ENCODE measurements around the gene IL15RA.

IL15RA gene

GRCh38 chr10:5944389-5945189, 32.8 kb downstream of the IL15RA start:
- Histone ChIP-seq H3K4me3 (replicated peaks; ENCODE audit: insufficient read depth, low read length) (no peak overlapping the region), H3K27me3 (ENCODE audit: insufficient read depth, poor library complexity, severe bottlenecking) (no peaks in the 10 kb centered on the region), H3K27ac (replicated peaks) (no peak overlapping the region)
- no peak for TF ChIP-seq POLR2AphosphoS5 (IDR thresholded peaks at IDR 0.05; ENCODE audit: low read depth)
- TF ChIP-seq GABPA (IDR thresholded peaks at IDR 0.05; ENCODE audit: low read depth) = no peak
- no peak for TF ChIP-seq REST (IDR thresholded peaks at IDR 0.05; ENCODE audit: insufficient replicate concordance, low read depth)
- no peak for TF ChIP-seq SPI1 (IDR thresholded peaks at IDR 0.05; ENCODE audit: borderline replicate concordance, low read depth)
- TF ChIP-seq, protein P1, sequence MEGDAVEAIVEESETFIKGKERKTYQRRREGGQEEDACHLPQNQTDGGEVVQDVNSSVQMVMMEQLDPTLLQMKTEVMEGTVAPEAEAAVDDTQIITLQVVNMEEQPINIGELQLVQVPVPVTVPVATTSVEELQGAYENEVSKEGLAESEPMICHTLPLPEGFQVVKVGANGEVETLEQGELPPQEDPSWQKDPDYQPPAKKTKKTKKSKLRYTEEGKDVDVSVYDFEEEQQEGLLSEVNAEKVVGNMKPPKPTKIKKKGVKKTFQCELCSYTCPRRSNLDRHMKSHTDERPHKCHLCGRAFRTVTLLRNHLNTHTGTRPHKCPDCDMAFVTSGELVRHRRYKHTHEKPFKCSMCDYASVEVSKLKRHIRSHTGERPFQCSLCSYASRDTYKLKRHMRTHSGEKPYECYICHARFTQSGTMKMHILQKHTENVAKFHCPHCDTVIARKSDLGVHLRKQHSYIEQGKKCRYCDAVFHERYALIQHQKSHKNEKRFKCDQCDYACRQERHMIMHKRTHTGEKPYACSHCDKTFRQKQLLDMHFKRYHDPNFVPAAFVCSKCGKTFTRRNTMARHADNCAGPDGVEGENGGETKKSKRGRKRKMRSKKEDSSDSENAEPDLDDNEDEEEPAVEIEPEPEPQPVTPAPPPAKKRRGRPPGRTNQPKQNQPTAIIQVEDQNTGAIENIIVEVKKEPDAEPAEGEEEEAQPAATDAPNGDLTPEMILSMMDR (IDR thresholded peaks at IDR 0.05; ENCODE audit: insufficient read depth, low read length) = no peak
- DNase-seq (ENCODE audit: low read depth in 1 of 2, low spot score in 1 of 2) = no peak

- Histone ChIP-seq H3K4me3 (replicated peaks; ENCODE audit: insufficient read depth, low read length) (no peak overlapping the region), H3K27ac (replicated peaks) (no peak overlapping the region), H3K27me3 (ENCODE audit: insufficient read depth, poor library complexity, severe bottlenecking) (no peaks in the 10 kb centered on the region)
- no peak for TF ChIP-seq SPI1 (IDR thresholded peaks at IDR 0.05; ENCODE audit: borderline replicate concordance, low read depth)
- TF ChIP-seq, protein P1 (IDR thresholded peaks at IDR 0.05; ENCODE audit: insufficient read depth, low read length) = no peak
- no peak for DNase-seq (ENCODE audit: low read depth in 1 of 2, low spot score in 1 of 2)
Measured at GRCh38 chr10:5943536-5943935, 33.8 kb downstream of the IL15RA start.

GRCh38 chr10:5942474-5942873, 34.9 kb downstream of the IL15RA start:
- no peak for DNase-seq (ENCODE audit: low read depth in 1 of 2, low spot score in 1 of 2)
- Histone ChIP-seq H3K27ac (replicated peaks) (no peak overlapping the region), H3K27me3 (ENCODE audit: insufficient read depth, poor library complexity, severe bottlenecking) (no peaks in the 10 kb centered on the region), H3K4me3 (replicated peaks; ENCODE audit: insufficient read depth, low read length) (no peak overlapping the region)
- TF ChIP-seq, protein P1 (IDR thresholded peaks at IDR 0.05; ENCODE audit: insufficient read depth, low read length) = no peak
- TF ChIP-seq GABPA (IDR thresholded peaks at IDR 0.05; ENCODE audit: low read depth) = no peak
- TF ChIP-seq POLR2AphosphoS5 (IDR thresholded peaks at IDR 0.05; ENCODE audit: low read depth) = no peak
- no peak for TF ChIP-seq SPI1 (IDR thresholded peaks at IDR 0.05; ENCODE audit: borderline replicate concordance, low read depth)
- TF ChIP-seq REST (IDR thresholded peaks at IDR 0.05; ENCODE audit: insufficient replicate concordance, low read depth) = no peak

- Histone ChIP-seq H3K27me3 (ENCODE audit: insufficient read depth, poor library complexity, severe bottlenecking) (no peaks in the 10 kb centered on the region), H3K27ac (replicated peaks) (no peak overlapping the region), H3K4me3 (replicated peaks; ENCODE audit: insufficient read depth, low read length) (no peak overlapping the region)
- TF ChIP-seq SPI1 (IDR thresholded peaks at IDR 0.05; ENCODE audit: borderline replicate concordance, low read depth) = no peak
- no peak for TF ChIP-seq POLR2AphosphoS5 (IDR thresholded peaks at IDR 0.05; ENCODE audit: low read depth)
- TF ChIP-seq, protein P1 (IDR thresholded peaks at IDR 0.05; ENCODE audit: insufficient read depth, low read length) = no peak
- no peak for TF ChIP-seq GABPA (IDR thresholded peaks at IDR 0.05; ENCODE audit: low read depth)
- no peak for TF ChIP-seq REST (IDR thresholded peaks at IDR 0.05; ENCODE audit: insufficient replicate concordance, low read depth)
- DNase-seq (ENCODE audit: low read depth in 1 of 2, low spot score in 1 of 2) = no peak
Measured at GRCh38 chr10:5942001-5942400, 35.3 kb downstream of the IL15RA start.
